Esophagus muscularis mucosa (tissue), 3 donors: ENCODE measurements around the gene CAPN2.

Source experiments
- CTCF ChIP-seq, 3 experiments: fragments of 200-600 bp in 2 of 3; fragments of 450-650 bp in 1 of 3; sonication (generic) in 2 of 3; IDR thresholded peaks; one replicate each; pipeline ENCODE4 v1.5.1; 2017 to 2019; ENCODE audit warnings: antibody characterized with exemption in 3 of 3, mild to moderate bottlenecking in 2 of 3, moderate library complexity in 1 of 3
- POLR2A ChIP-seq: fragments of 450-650 bp; IDR thresholded peaks from one replicate; pipeline ENCODE4 v1.6.1; 2017; ENCODE audit warnings: antibody characterized with exemption, moderate library complexity, mild to moderate bottlenecking, low read depth

- TF ChIP-seq CTCF (IDR thresholded peaks at IDR 0.05) (no peak), POLR2A (no peak)
Observed at GRCh38 chr1:223776826-223777454, 64.6 kb downstream of the CAPN2 start.
